ENCODE results near the gene PPP2R2C. TPM values are rescaled to one million over a fixed set of nuclear protein-coding genes. Genes with fewer than 3 reads are reported as not detected.

The PPP2R2C gene
- total and polyA plus RNA-seq, 9 of the 15 experiments (the other 6 are each of a cell fraction or from before 2014, with no cell fraction given), result 0.04 to 0.06 TPM; not detected in 7

- Histone ChIP-seq H3K9me1 (ENCODE audit: control insufficient read depth, insufficient read depth, low read length) (no peaks in the 10 kb centered on the region), H3K4me2 (ENCODE audit: insufficient read depth, low read length) (no peak overlapping the region), H3K4me1 (replicated peaks in 1 of 2; ENCODE audit: control insufficient read depth in 2 of 2, insufficient read depth in 2 of 2, low read length in 2 of 2) (peaks cover 0 to 4% of the 10 kb centered on the region in 2 experiments; a peak in 2 of 5 replicates), H4K20me1 (replicated peaks; ENCODE audit: control insufficient read depth, insufficient read depth, low read length) (no peaks in the 10 kb centered on the region; the same call in 1 of the 2 replicates), H3K9me3 (replicated peaks; ENCODE audit: control insufficient read depth, insufficient read depth, low read depth, low read length) (no peaks in the 10 kb centered on the region), H2AFZ (ENCODE audit: low read depth, low read length) (no peak overlapping the region), H3K4me3 (no peak overlapping the region), H3K36me3 (ENCODE audit: control insufficient read depth, insufficient read depth, low read length) (no peaks in the 10 kb centered on the region), H3K79me2 (ENCODE audit: control insufficient read depth, insufficient read depth, low read length) (no peaks in the 10 kb centered on the region), H3K27me3 (ENCODE audit: control insufficient read depth in 2 of 2, insufficient read depth in 2 of 2, low read length in 2 of 2) (peaks cover 0 to 50% of the 10 kb centered on the region in 2 experiments; a peak in 4 of 5 replicates), H3K9ac (ENCODE audit: insufficient read depth in 1 of 2, low read depth in 2 of 2, low read length in 2 of 2) (no peak overlapping the region), H3K27ac (ENCODE audit: extremely low read depth, low read depth, low read length) (no peak overlapping the region)
- WGBS (ENCODE audit: insufficient coverage, low coverage, missing lambda C conversion rate), result 13% methylated on average over 7 of the region's 7 CpGs
- BruUV-seq (replicated peaks), result no TSS peak
- in situ Hi-C loops (cut with MboI), result no loop called here
- intact Hi-C loops (cut with micrococcal nuclease), result no loop called here
- ATAC-seq (no peak), DNase-seq (ENCODE audit: extremely low read depth in 1 of 4, low spot score in 3 of 4) (no peak), FAIRE-seq (no peak)
- POLR2A ChIA-PET, result interaction anchor here (0.5 kb wide), 1 partner anchor 27 kb away, joined by 3 read pairs; no protein-coding TSS in a partner anchor
- CTCF ChIA-PET (ENCODE audit: low intra/inter-chr PET ratio), result interaction anchor here (0.6 kb wide), 1 partner anchor 880 kb away, joined by 3 read pairs; no protein-coding TSS in a partner anchor
- TF ChIP-seq ZNF175 (CRISPR knock-in tag; IDR thresholded peaks at IDR 0.05; ENCODE audit: low read depth), result no peak
- TF ChIP-seq SLC30A9 (CRISPR knock-in tag; IDR thresholded peaks at IDR 0.05), result no peak
- no peak for TF ChIP-seq MNT (conservative IDR thresholded peaks at IDR 0.05)
- no peak for TF ChIP-seq ASH1L (IDR thresholded peaks at IDR 0.05; ENCODE audit: borderline replicate concordance, low read depth, partially characterized antibody)
- no peak for TF ChIP-seq RHOXF2B (CRISPR knock-in tag; conservative IDR thresholded peaks at IDR 0.05)
- no peak for TF ChIP-seq NCOA1 (IDR thresholded peaks at IDR 0.05; ENCODE audit: low read depth)
- no peak for TF ChIP-seq CHD4 (IDR thresholded peaks at IDR 0.05; ENCODE audit: insufficient read depth, insufficient replicate concordance, low read depth, low read length, poor library complexity, severe bottlenecking)
- no peak for TF ChIP-seq CREB1 (IDR thresholded peaks at IDR 0.05)
- TF ChIP-seq CREB1 (CRISPR knock-in tag; IDR thresholded peaks at IDR 0.05), result no peak
- no peak for TF ChIP-seq NCOA4 (IDR thresholded peaks at IDR 0.05; ENCODE audit: partially characterized antibody)
- no peak for TF ChIP-seq PHB2 (IDR thresholded peaks at IDR 0.05; ENCODE audit: low read depth)
- no peak for TF ChIP-seq GATA2 (CRISPR knock-in tag; IDR thresholded peaks at IDR 0.05)
- no peak for TF ChIP-seq KLF13 (tag; IDR thresholded peaks at IDR 0.05; ENCODE audit: borderline replicate concordance, low read depth)
- TF ChIP-seq U2AF1 (optimal IDR thresholded peaks at IDR 0.05; ENCODE audit: low read depth, low read length), result no peak
- TF ChIP-seq EHMT2 (IDR thresholded peaks at IDR 0.05), result no peak
- TF ChIP-seq SMARCA5 (IDR thresholded peaks at IDR 0.05), result no peak
- TF ChIP-seq ZNF174 (CRISPR knock-in tag; IDR thresholded peaks at IDR 0.05), result no peak
- TF ChIP-seq ZKSCAN8 (CRISPR knock-in tag; IDR thresholded peaks at IDR 0.05), result no peak
- TF ChIP-seq ZNF449 (CRISPR knock-in tag; IDR thresholded peaks at IDR 0.05), result no peak
- TF ChIP-seq ZBTB5 (IDR thresholded peaks at IDR 0.05), result no peak
Measured at GRCh38 chr4:6386091-6386490, 86.3 kb downstream of the PPP2R2C start.
